ENCODE measurements around the gene GNG10. TPM values are rescaled to one million over a fixed set of nuclear protein-coding genes. Genes with fewer than 3 reads are reported as not detected.
A peak's percentile ranks its signal among the peaks of the same experiment; 100 is the strongest.

Gene GNG10
- total RNA-seq, 1 donor from 2014 or later, result 29.6 TPM

GRCh38 chr9:111632695-111633388 is 28.6 kb upstream of the GNG10 start:
- Histone ChIP-seq H3K27me3 (ENCODE audit: insufficient read depth, low read length) (no peaks in the 10 kb centered on the region), H3K4me1 (ENCODE audit: insufficient read depth, low read length) (peaks cover 13% of the 10 kb centered on the region), H3K4me2 (ENCODE audit: low read length) (peak overlapping the region; percentile 88), H3K27ac (ENCODE audit: low read depth, low read length) (no peak overlapping the region), H2AFZ (ENCODE audit: low read depth, low read length) (no peak overlapping the region), H3K36me3 (ENCODE audit: insufficient read depth, low read length) (no peaks in the 10 kb centered on the region), H4K20me1 (ENCODE audit: insufficient read depth, low read length) (peaks cover 60% of the 10 kb centered on the region), H3K9ac (ENCODE audit: low read length) (peak overlapping the region; percentile 95), H3K79me2 (ENCODE audit: insufficient read depth, low read length) (peaks cover 66% of the 10 kb centered on the region), H3K9me3 (ENCODE audit: insufficient read depth, low read depth, low read length) (no peaks in the 10 kb centered on the region), H3K4me3 (ENCODE audit: insufficient read depth, low read depth, low read length) (peak overlapping the region; percentile 99)
- DNase-seq (ENCODE audit: low read depth) (no peak), FAIRE-seq (no peak)
- Mint-ChIP-seq H3K36me3 (ENCODE audit: low read depth, unreplicated experiment) (no peaks in the 10 kb centered on the region), H3K4me1 (ENCODE audit: low read depth, unreplicated experiment) (peaks cover 24% of the 10 kb centered on the region), H3K4me3 (ENCODE audit: unreplicated experiment) (peak overlapping the region; percentile 92), H3K9me3 (ENCODE audit: unreplicated experiment) (no peaks in the 10 kb centered on the region), H3K27ac (ENCODE audit: unreplicated experiment) (no peak overlapping the region), H3K27me3 (ENCODE audit: low read depth, unreplicated experiment) (no peaks in the 10 kb centered on the region)
- TF ChIP-seq EZH2 (IDR thresholded peaks at IDR 0.05; ENCODE audit: insufficient read depth, low read length) (no peak), CTCF (IDR thresholded peaks at IDR 0.05; ENCODE audit: insufficient read depth, low read depth, low read length) (no peak)

GRCh38 chr9:111633389-111633736 is 28.0 kb upstream of the GNG10 start:
- peaks cover 13% of the 10 kb centered on the region for H3K4me1 ChIP-seq (ENCODE audit: insufficient read depth, low read length)
- no peaks in the 10 kb centered on the region for H3K36me3 ChIP-seq (ENCODE audit: insufficient read depth, low read length)
- Mint-ChIP-seq H3K27me3 (ENCODE audit: low read depth, unreplicated experiment) (no peaks in the 10 kb centered on the region), H3K9me3 (ENCODE audit: unreplicated experiment) (no peaks in the 10 kb centered on the region), H3K4me1 (ENCODE audit: low read depth, unreplicated experiment) (peaks cover 24% of the 10 kb centered on the region), H3K27ac (ENCODE audit: unreplicated experiment) (no peak overlapping the region), H3K4me3 (ENCODE audit: unreplicated experiment) (peak overlapping the region; percentile 92), H3K36me3 (ENCODE audit: low read depth, unreplicated experiment) (no peaks in the 10 kb centered on the region)
- H4K20me1 ChIP-seq (ENCODE audit: insufficient read depth, low read length), result peaks cover 66% of the 10 kb centered on the region
- DNase-seq (ENCODE audit: low read depth) (no peak), FAIRE-seq (no peak)
- peak overlapping the region; percentile 88 for H3K4me2 ChIP-seq (ENCODE audit: low read length)
- H2AFZ ChIP-seq (ENCODE audit: low read depth, low read length), result no peak overlapping the region
- no peak for TF ChIP-seq EZH2 (IDR thresholded peaks at IDR 0.05; ENCODE audit: insufficient read depth, low read length)
- no peak for TF ChIP-seq CTCF (IDR thresholded peaks at IDR 0.05; ENCODE audit: insufficient read depth, low read depth, low read length)
- no peak overlapping the region for H3K9ac ChIP-seq (ENCODE audit: low read length)
- peaks cover 71% of the 10 kb centered on the region for H3K79me2 ChIP-seq (ENCODE audit: insufficient read depth, low read length)
- no peak overlapping the region for H3K4me3 ChIP-seq (ENCODE audit: insufficient read depth, low read depth, low read length)
- H3K27ac ChIP-seq (ENCODE audit: low read depth, low read length), result no peak overlapping the region
- H3K9me3 ChIP-seq (ENCODE audit: insufficient read depth, low read depth, low read length), result no peaks in the 10 kb centered on the region
- no peaks in the 10 kb centered on the region for H3K27me3 ChIP-seq (ENCODE audit: insufficient read depth, low read length)

- H3K4me3 ChIP-seq (ENCODE audit: insufficient read depth, low read depth, low read length), result no peak overlapping the region
Observed at GRCh38 chr9:111634860-111635259, 26.5 kb upstream of the GNG10 start.

More at GRCh38 chr9:111634860-111635259, 26.5 kb upstream of the GNG10 start:
- peaks cover 83% of the 10 kb centered on the region for H3K79me2 ChIP-seq (ENCODE audit: insufficient read depth, low read length)
- no peak for FAIRE-seq
- DNase-seq (ENCODE audit: low read depth), result no peak
- Mint-ChIP-seq H3K9me3 (ENCODE audit: unreplicated experiment) (no peaks in the 10 kb centered on the region), H3K4me1 (ENCODE audit: low read depth, unreplicated experiment) (peaks cover 24% of the 10 kb centered on the region), H3K36me3 (ENCODE audit: low read depth, unreplicated experiment) (no peaks in the 10 kb centered on the region), H3K27me3 (ENCODE audit: low read depth, unreplicated experiment) (no peaks in the 10 kb centered on the region), H3K27ac (ENCODE audit: unreplicated experiment) (no peak overlapping the region), H3K4me3 (ENCODE audit: unreplicated experiment) (no peak overlapping the region)
- H3K36me3 ChIP-seq (ENCODE audit: insufficient read depth, low read length), result no peaks in the 10 kb centered on the region
- H4K20me1 ChIP-seq (ENCODE audit: insufficient read depth, low read length), result peaks cover 76% of the 10 kb centered on the region
- no peak overlapping the region for H3K9ac ChIP-seq (ENCODE audit: low read length)
- H3K4me2 ChIP-seq (ENCODE audit: low read length), result no peak overlapping the region
- TF ChIP-seq CTCF (IDR thresholded peaks at IDR 0.05; ENCODE audit: insufficient read depth, low read depth, low read length) (no peak), EZH2 (IDR thresholded peaks at IDR 0.05; ENCODE audit: insufficient read depth, low read length) (no peak)
- no peak overlapping the region for H3K27ac ChIP-seq (ENCODE audit: low read depth, low read length)
- no peaks in the 10 kb centered on the region for H3K27me3 ChIP-seq (ENCODE audit: insufficient read depth, low read length)
- H3K9me3 ChIP-seq (ENCODE audit: insufficient read depth, low read depth, low read length), result no peaks in the 10 kb centered on the region
- H2AFZ ChIP-seq (ENCODE audit: low read depth, low read length), result no peak overlapping the region
- H3K4me1 ChIP-seq (ENCODE audit: insufficient read depth, low read length), result peaks cover 13% of the 10 kb centered on the region

All from astrocyte (in vitro differentiated cells and primary cell).